CD4-positive, CD25-positive, alpha-beta regulatory T cell (primary cell): ENCODE data around the gene MFRP. TPM values are rescaled to one million over a fixed set of nuclear protein-coding genes. Genes with fewer than 3 reads are reported as not detected.

Experiments
- ATAC-seq, 2 donors: fragments of 150-1000 bp; cut with Tn5 transposase; one replicate each; pipeline ENCODE4 v1.10.0; 2021; ENCODE audit warnings: low read depth in 2 of 2, moderate number of reproducible peaks in 2 of 2, moderate library complexity in 1 of 2
- DNase-seq, 3 donors: peaks; one replicate each; pipeline versions ENCODE4 v3.0.0 to v3.0.0-alpha.2; 2012 to 2022; ENCODE audit warnings: mixed read lengths in 1 of 3
- H3K27ac ChIP-seq: one replicate; pipeline ENCODE4 v1.7.0; 2013; ENCODE audit warnings: mild to moderate bottlenecking, low read length; ENCODE audit not compliant: insufficient read depth, poor library complexity, severe bottlenecking
- H3K27me3 ChIP-seq: one replicate; pipeline ENCODE4 v1.7.0; 2013; ENCODE audit warnings: low read length; ENCODE audit not compliant: control insufficient read depth, insufficient read depth
- H3K36me3 ChIP-seq: one replicate; pipeline ENCODE4 v1.7.0; 2013; ENCODE audit warnings: mild to moderate bottlenecking, low read length, moderate library complexity; ENCODE audit not compliant: control insufficient read depth, insufficient read depth
- H3K4me1 ChIP-seq: 2 replicates; pipeline ENCODE4 v1.7.0; 2013; ENCODE audit warnings: mild to moderate bottlenecking, low read length; ENCODE audit not compliant: insufficient read depth, control insufficient read depth, poor library complexity, severe bottlenecking
- H3K4me3 ChIP-seq: one replicate; pipeline ENCODE4 v1.7.0; 2013; ENCODE audit warnings: low read depth, mild to moderate bottlenecking, low read length, moderate library complexity
- H3K9me3 ChIP-seq, 2 experiments: 1 replicate in 1 of 2; 2 replicates in 1 of 2; pipeline ENCODE4 v1.7.0; 2013; ENCODE audit warnings: low read length in 2 of 2, mild to moderate bottlenecking in 1 of 2, moderate library complexity in 1 of 2; ENCODE audit not compliant: control insufficient read depth in 2 of 2
- H3K27ac Mint-ChIP-seq, 3 donors: one replicate each; pipeline ENCODE4 v1.8.0; 2020 to 2022; ENCODE audit warnings: mild to moderate bottlenecking in 3 of 3, mixed read lengths in 3 of 3, moderate library complexity in 2 of 3
- H3K27me3 Mint-ChIP-seq: one replicate; pipeline ENCODE4 v1.8.0; 2022; ENCODE audit warnings: mild to moderate bottlenecking, mixed read lengths
- H3K36me3 Mint-ChIP-seq: one replicate; pipeline ENCODE4 v1.8.0; 2020; ENCODE audit warnings: mixed read lengths
- H3K4me1 Mint-ChIP-seq, 4 donors: one replicate each; pipeline ENCODE4 v1.8.0; 2020 to 2022; ENCODE audit warnings: mixed read lengths in 4 of 4, mild to moderate bottlenecking in 1 of 4
- H3K4me3 Mint-ChIP-seq, 4 donors: one replicate each; pipeline ENCODE4 v1.8.0; 2020 to 2022; ENCODE audit warnings: mild to moderate bottlenecking in 4 of 4, mixed read lengths in 4 of 4, moderate library complexity in 3 of 4
- H3K9me3 Mint-ChIP-seq, 7 donors: one replicate each; pipeline ENCODE4 v1.8.0; 2020 to 2022; ENCODE audit warnings: mixed read lengths in 7 of 7, mild to moderate bottlenecking in 3 of 7, moderate library complexity in 2 of 7
- polyA plus RNA-seq, 4 donors: library from polyadenylated mRNA; unstranded; fragments of 300-500 nt; fragmentation: Illumina TruSeq; gene quantifications; one replicate each; pipeline ENCODE4 v1.2.3, GENCODE V29; 2021
- total RNA-seq: library from RNA; stranded (reverse); gene quantifications from one replicate; pipeline ENCODE4 v1.2.3, GENCODE V29; 2022

The MFRP gene
- total and polyA plus RNA-seq, 5 donors from 2014 or later = not detected

GRCh38 chr11:119366690-119367620 lies 20.4 kb upstream of the MFRP start:
- H3K4me3 ChIP-seq = no peak overlapping the region
- DNase-seq = no peak
- H3K9me3 Mint-ChIP-seq = peaks cover 0 to 1% (median 0%) of the 10 kb centered on the region in 7 donors
- H3K36me3 ChIP-seq = no peaks in the 10 kb centered on the region
- ATAC-seq = no peak
- H3K27ac ChIP-seq = no peak overlapping the region
- H3K36me3 Mint-ChIP-seq = no peaks in the 10 kb centered on the region
- H3K27me3 ChIP-seq = peaks cover 23% of the 10 kb centered on the region
- H3K4me1 ChIP-seq = peaks cover 6% of the 10 kb centered on the region
- peaks cover 0 to 15% (median 4%) of the 10 kb centered on the region in 4 donors for H3K4me1 Mint-ChIP-seq
- H3K27ac Mint-ChIP-seq = peak overlapping the region in 1 of 3 donors; percentile 5
- H3K9me3 ChIP-seq = no peaks in the 10 kb centered on the region
- peaks cover 47% of the 10 kb centered on the region for H3K27me3 Mint-ChIP-seq
- peak overlapping the region in 1 of 4 donors; percentile 8 for H3K4me3 Mint-ChIP-seq

GRCh38 chr11:119365071-119365591 lies 18.6 kb upstream of the MFRP start:
- H3K4me3 ChIP-seq = no peak overlapping the region
- Mint-ChIP-seq H3K36me3 (no peaks in the 10 kb centered on the region), H3K9me3 (peaks cover 0 to 1% (median 0%) of the 10 kb centered on the region in 7 donors), H3K4me1 (peaks cover 0 to 15% (median 4%) of the 10 kb centered on the region in 4 donors), H3K4me3 (peak overlapping the region in 2 of 4 donors; percentile 22 to 85), H3K27me3 (peaks cover 55% of the 10 kb centered on the region), H3K27ac (no peak overlapping the region)
- no peak overlapping the region for H3K27ac ChIP-seq
- DNase-seq (no peak), ATAC-seq (no peak)
- H3K4me1 ChIP-seq = peaks cover 6% of the 10 kb centered on the region
- H3K27me3 ChIP-seq = peaks cover 23% of the 10 kb centered on the region
- no peaks in the 10 kb centered on the region for H3K9me3 ChIP-seq
- no peaks in the 10 kb centered on the region for H3K36me3 ChIP-seq

- H3K27ac Mint-ChIP-seq = no peak overlapping the region
- peaks cover 6% of the 10 kb centered on the region for H3K4me1 ChIP-seq
- H3K36me3 Mint-ChIP-seq = no peaks in the 10 kb centered on the region
- H3K9me3 Mint-ChIP-seq = peaks cover 0 to 1% (median 0%) of the 10 kb centered on the region in 7 donors
- H3K4me3 ChIP-seq = no peak overlapping the region
- H3K9me3 ChIP-seq = no peaks in the 10 kb centered on the region
- no peaks in the 10 kb centered on the region for H3K36me3 ChIP-seq
- ATAC-seq = peak; percentile 63 to 69
- H3K4me3 Mint-ChIP-seq = peak overlapping the region; percentile 22 to 85 (median 84)
- peaks cover 66% of the 10 kb centered on the region for H3K27me3 Mint-ChIP-seq
- H3K4me1 Mint-ChIP-seq = peaks cover 0 to 15% (median 4%) of the 10 kb centered on the region in 4 donors
- DNase-seq = peak; percentile 36 to 43 (median 36)
- H3K27ac ChIP-seq = no peak overlapping the region
- peaks cover 23% of the 10 kb centered on the region for H3K27me3 ChIP-seq
These were observed 17.5 kb upstream of the MFRP start for GRCh38 chr11:119363851-119364590.

- Mint-ChIP-seq H3K4me1 (peaks cover 0 to 15% (median 4%) of the 10 kb centered on the region in 4 donors), H3K36me3 (no peaks in the 10 kb centered on the region), H3K27me3 (peaks cover 74% of the 10 kb centered on the region), H3K27ac (no peak overlapping the region), H3K9me3 (peaks cover 0 to under 1% (median 0%) of the 10 kb centered on the region in 7 donors), H3K4me3 (peak overlapping the region in 2 of 4 donors; percentile 57 to 69)
- H3K27me3 ChIP-seq = peaks cover 22% of the 10 kb centered on the region
- no peaks in the 10 kb centered on the region for H3K9me3 ChIP-seq
- ATAC-seq (no peak), DNase-seq (no peak)
- no peak overlapping the region for H3K4me3 ChIP-seq
- peaks cover 6% of the 10 kb centered on the region for H3K4me1 ChIP-seq
- no peaks in the 10 kb centered on the region for H3K36me3 ChIP-seq
- H3K27ac ChIP-seq = no peak overlapping the region
These were observed 16.8 kb upstream of the MFRP start for GRCh38 chr11:119363081-119363850.

DNA sequence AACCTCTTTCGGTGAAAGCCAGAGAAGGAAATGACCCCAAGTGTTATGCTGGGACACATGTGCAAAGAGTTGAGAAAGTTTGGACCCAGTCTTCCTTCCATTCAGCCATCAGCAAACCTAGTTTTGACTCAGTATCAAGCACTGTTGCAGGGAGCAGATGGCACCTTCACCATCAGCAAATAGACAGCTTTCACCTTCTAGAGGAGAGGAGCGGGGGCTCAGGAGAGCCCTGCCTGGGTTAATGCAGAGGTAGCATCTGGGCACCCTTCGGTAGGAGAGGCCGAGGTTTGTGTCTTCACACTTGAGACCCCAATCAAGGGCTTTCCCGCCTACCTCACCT lies 16.2 kb upstream of the MFRP start:
- H3K36me3 Mint-ChIP-seq = no peaks in the 10 kb centered on the region
- H3K4me3 ChIP-seq = no peak overlapping the region
- DNase-seq (no peak), ATAC-seq (no peak)
- H3K36me3 ChIP-seq = no peaks in the 10 kb centered on the region
- H3K9me3 ChIP-seq = no peaks in the 10 kb centered on the region
- peaks cover 74% of the 10 kb centered on the region for H3K27me3 Mint-ChIP-seq
- H3K27ac ChIP-seq = no peak overlapping the region
- H3K27me3 ChIP-seq = peaks cover 26% of the 10 kb centered on the region
- H3K4me1 ChIP-seq = peaks cover 6% of the 10 kb centered on the region
- H3K4me3 Mint-ChIP-seq = peak overlapping the region in 1 of 4 donors; percentile 69
- no peak overlapping the region for H3K27ac Mint-ChIP-seq
- H3K4me1 Mint-ChIP-seq = peaks cover 0 to 15% (median 4%) of the 10 kb centered on the region in 4 donors
- H3K9me3 Mint-ChIP-seq = no peaks in the 10 kb centered on the region

DNA sequence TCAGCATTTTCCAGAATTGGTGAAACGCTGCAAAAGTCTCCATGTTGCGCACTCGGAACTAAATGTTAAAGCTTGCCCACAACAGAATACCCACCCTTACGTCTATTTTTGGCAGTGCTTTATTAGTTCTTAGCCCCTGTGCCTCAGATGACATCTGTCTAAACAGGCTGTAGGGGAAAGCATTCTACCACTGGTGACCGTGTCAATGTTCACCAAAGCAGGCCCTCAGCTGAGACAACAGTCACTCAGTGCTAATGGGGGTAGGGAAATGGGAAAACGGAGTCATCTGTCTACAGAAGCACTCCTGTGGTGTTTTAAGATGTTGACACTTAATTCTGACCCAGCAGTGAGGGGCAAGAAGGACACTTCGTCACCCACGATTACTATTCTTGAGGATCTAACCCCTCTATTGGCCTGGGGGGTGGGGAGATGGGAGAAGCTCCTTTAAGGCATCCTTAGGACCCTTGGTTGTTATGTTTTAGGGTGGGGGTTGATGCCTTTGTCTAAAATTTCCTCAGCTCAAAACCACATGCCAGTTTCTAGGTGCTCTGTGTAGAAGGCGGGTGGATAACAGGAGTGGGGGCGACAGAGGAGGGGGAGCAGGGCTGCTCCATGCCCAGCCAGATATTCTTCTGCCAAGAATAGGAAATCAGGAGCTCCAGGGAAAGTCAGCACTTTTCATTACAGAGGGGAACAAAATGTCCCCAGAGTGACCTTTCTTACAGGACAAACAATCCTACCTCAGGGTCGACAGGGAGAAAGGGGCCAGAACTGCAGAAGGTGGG lies 15.6 kb upstream of the MFRP start:
- ATAC-seq (no peak), DNase-seq (no peak)
- H3K9me3 Mint-ChIP-seq = no peaks in the 10 kb centered on the region
- H3K27ac Mint-ChIP-seq = no peak overlapping the region
- H3K27ac ChIP-seq = no peak overlapping the region
- H3K36me3 ChIP-seq = no peaks in the 10 kb centered on the region
- no peaks in the 10 kb centered on the region for H3K36me3 Mint-ChIP-seq
- H3K4me1 Mint-ChIP-seq = peaks cover 0 to 20% (median 5%) of the 10 kb centered on the region in 4 donors
- no peak overlapping the region for H3K4me3 Mint-ChIP-seq
- peaks cover 6% of the 10 kb centered on the region for H3K4me1 ChIP-seq
- H3K4me3 ChIP-seq = no peak overlapping the region
- peaks cover 30% of the 10 kb centered on the region for H3K27me3 ChIP-seq
- no peaks in the 10 kb centered on the region for H3K9me3 ChIP-seq
- peaks cover 76% of the 10 kb centered on the region for H3K27me3 Mint-ChIP-seq
